Endodermal cell (in vitro differentiated cells): ENCODE data around the gene ARL5A. TPM values are rescaled to one million over a fixed set of nuclear protein-coding genes. Genes with fewer than 3 reads are reported as not detected.

Experiments used
- DNase-seq: peaks from one replicate; pipeline ENCODE4 v3.0.0-alpha.2; 2017
- H3K27ac ChIP-seq: 2 replicates; pipeline ENCODE4 v1.5.1; 2013; ENCODE audit warnings: mild to moderate bottlenecking, low read depth, low read length, moderate library complexity
- H3K27me3 ChIP-seq: 2 replicates; pipeline ENCODE4 v1.6.1; 2013; ENCODE audit warnings: mild to moderate bottlenecking, low read length, moderate library complexity; ENCODE audit not compliant: insufficient read depth, control insufficient read depth, poor library complexity, severe bottlenecking
- H3K36me3 ChIP-seq: 2 replicates; pipeline ENCODE4 v1.7.0; 2013; ENCODE audit warnings: mild to moderate bottlenecking, low read length, moderate library complexity; ENCODE audit not compliant: control insufficient read depth, insufficient read depth
- H3K4me1 ChIP-seq: one replicate; pipeline ENCODE4 v1.7.0; 2013; ENCODE audit warnings: low read length; ENCODE audit not compliant: control insufficient read depth, insufficient read depth
- H3K4me3 ChIP-seq: 2 replicates; pipeline ENCODE4 v1.5.1; 2013; ENCODE audit warnings: mild to moderate bottlenecking, low read length, moderate library complexity
- H3K9ac ChIP-seq: 2 replicates; pipeline ENCODE4 v1.6.1; 2013; ENCODE audit warnings: mild to moderate bottlenecking, low read length, moderate library complexity; ENCODE audit not compliant: poor library complexity, severe bottlenecking; ENCODE audit errors: extremely low read depth
- H3K9me3 ChIP-seq: 2 replicates; pipeline ENCODE4 v1.6.1; 2013; ENCODE audit warnings: mild to moderate bottlenecking, low read length, moderate library complexity; ENCODE audit not compliant: control insufficient read depth
- H3K27ac Mint-ChIP-seq: 2 replicates; pipeline ENCODE4 v1.8.0; 2020; ENCODE audit warnings: mixed read lengths
- H3K27me3 Mint-ChIP-seq: 2 replicates; pipeline ENCODE4 v1.8.0; 2021; ENCODE audit warnings: mild to moderate bottlenecking, mixed read lengths; ENCODE audit not compliant: insufficient read depth
- H3K36me3 Mint-ChIP-seq: 2 replicates; pipeline ENCODE4 v1.8.0; 2020; ENCODE audit warnings: low read depth, mixed read lengths
- H3K4me1 Mint-ChIP-seq: 2 replicates; pipeline ENCODE4 v1.8.0; 2020; ENCODE audit warnings: mixed read lengths
- H3K4me3 Mint-ChIP-seq: 2 replicates; pipeline ENCODE4 v1.8.0; 2020; ENCODE audit warnings: mild to moderate bottlenecking, moderate library complexity, mixed read lengths
- H3K9me3 Mint-ChIP-seq: 2 replicates; pipeline ENCODE4 v1.8.0; 2020; ENCODE audit warnings: mild to moderate bottlenecking, mixed read lengths
- CTCF ChIP-seq: fragments of 200-600 bp; sonication (generic); conservative IDR thresholded peaks from 2 replicates; pipeline ENCODE4 v1.5.0; 2021; ENCODE audit warnings: antibody characterized with exemption, mild to moderate bottlenecking
- WGBS, 2 experiments: methylation state at CpG; one replicate each; pipeline versions ENCODE4 v1.1.5 to v1.1.7; 2013; ENCODE audit warnings: missing lambda C conversion rate in 2 of 2, mixed read lengths in 1 of 2; ENCODE audit not compliant: insufficient coverage in 1 of 2, insufficient read length in 1 of 2; 5-methylcytosine and 5-hydroxymethylcytosine counted together
- total RNA-seq, 2 donors: library from RNA; stranded (reverse); fragmentation: NEBNext Ultra II Directional in 1 of 2; extraction: Animal tissue kit (Norgen Biotek cat#: 25700) in 1 of 2; gene quantifications; 2 replicates in 1 of 2; 3 replicates in 1 of 2; pipeline ENCODE4 v1.2.1, GENCODE V29; 2021

Gene ARL5A
- total RNA-seq, 2 donors from 2014 or later, result 72.2 to 77.1 TPM

GRCh38 chr2:151754253-151754897 lies 73.8 kb downstream of the ARL5A start:
- no peaks in the 10 kb centered on the region for H3K36me3 ChIP-seq
- no peaks in the 10 kb centered on the region for H3K9me3 Mint-ChIP-seq
- H3K36me3 Mint-ChIP-seq, result no peaks in the 10 kb centered on the region
- DNase-seq, result no peak
- no peak overlapping the region for H3K27ac ChIP-seq
- H3K4me1 ChIP-seq, result no peaks in the 10 kb centered on the region
- H3K4me1 Mint-ChIP-seq, result peaks cover 3% of the 10 kb centered on the region
- H3K9ac ChIP-seq, result no peak overlapping the region
- no peaks in the 10 kb centered on the region for H3K27me3 ChIP-seq
- no peaks in the 10 kb centered on the region for H3K9me3 ChIP-seq
- H3K4me3 Mint-ChIP-seq, result no peak overlapping the region
- no peaks in the 10 kb centered on the region for H3K27me3 Mint-ChIP-seq
- 60 to 92% methylated on average over 1 of the region's 1 CpG for WGBS, 2 experiments
- H3K27ac Mint-ChIP-seq, result no peak overlapping the region
- TF ChIP-seq CTCF, result no peak
- no peak overlapping the region for H3K4me3 ChIP-seq

GRCh38 chr2:151753540-151753939 lies 74.7 kb downstream of the ARL5A start:
- no peak overlapping the region for H3K27ac Mint-ChIP-seq
- H3K4me3 ChIP-seq, result no peak overlapping the region
- no peak overlapping the region for H3K4me3 Mint-ChIP-seq
- H3K9me3 ChIP-seq, result no peaks in the 10 kb centered on the region
- no peak for DNase-seq
- H3K27me3 Mint-ChIP-seq, result no peaks in the 10 kb centered on the region
- no peak overlapping the region for H3K9ac ChIP-seq
- TF ChIP-seq CTCF, result no peak
- no peaks in the 10 kb centered on the region for H3K36me3 ChIP-seq
- no peaks in the 10 kb centered on the region for H3K4me1 ChIP-seq
- peaks cover 3% of the 10 kb centered on the region for H3K4me1 Mint-ChIP-seq
- no peaks in the 10 kb centered on the region for H3K27me3 ChIP-seq
- H3K36me3 Mint-ChIP-seq, result no peaks in the 10 kb centered on the region
- H3K9me3 Mint-ChIP-seq, result no peaks in the 10 kb centered on the region
- H3K27ac ChIP-seq, result no peak overlapping the region

Other genes with a start within 250 kb of the ARL5A start
- gene NEB, start 93.9 kb downstream of the ARL5A start, total RNA-seq, result 1 to 10 TPM; 4.4 to 5.4 TPM